Transverse colon (tissue), 4 donors: ENCODE measurements around the gene ALK. TPM values are rescaled to one million over a fixed set of nuclear protein-coding genes. Genes with fewer than 3 reads are reported as not detected.
A peak's percentile ranks its signal among the peaks of the same experiment; 100 is the strongest.

ENCODE experiments used
- DNase-seq: peaks from one replicate; pipeline ENCODE4 v3.0.0-alpha.2; 2019
- H3K27ac ChIP-seq, 4 donors: fragments of 200-600 bp; sonication (generic); 2 replicates each; pipeline ENCODE4 v1.5.1; 2016 to 2018; ENCODE audit warnings: inconsistent platforms in 4 of 4
- H3K27me3 ChIP-seq: fragments of 200-600 bp; sonication (generic); 2 replicates; pipeline ENCODE4 v1.5.1; 2017; ENCODE audit warnings: inconsistent platforms
- H3K36me3 ChIP-seq, 4 donors: fragments of 200-600 bp; sonication (generic); 2 replicates each; pipeline ENCODE4 v1.5.1; 2017 to 2019; ENCODE audit warnings: inconsistent platforms in 4 of 4
- H3K4me1 ChIP-seq, 4 donors: fragments of 200-600 bp; sonication (generic); 2 replicates each; pipeline ENCODE4 v1.5.1; 2017 to 2020; ENCODE audit warnings: inconsistent platforms in 4 of 4
- H3K4me3 ChIP-seq, 4 donors: fragments of 200-600 bp; sonication (generic); 1 replicate in 1 of 4; 2 replicates in 3 of 4; pipeline versions ENCODE4 v1.5.1 to v1.6.1; 2017 to 2019; ENCODE audit warnings: inconsistent platforms in 4 of 4
- H3K9me3 ChIP-seq, 2 donors: fragments of 200-600 bp; sonication (generic); 2 replicates each; pipeline ENCODE4 v1.5.1; 2017 to 2019; ENCODE audit warnings: inconsistent platforms in 2 of 2
- CTCF ChIP-seq, 5 experiments: fragments of 200-600 bp in 3 of 5; fragments of 450-650 bp in 2 of 5; sonication (generic) in 3 of 5; IDR thresholded peaks; 1 replicate in 2 of 5; 2 replicates in 3 of 5; pipeline ENCODE4 v1.5.1; 2016 to 2017; ENCODE audit warnings: antibody characterized with exemption in 5 of 5, inconsistent platforms in 3 of 5, mild to moderate bottlenecking in 2 of 5, moderate library complexity in 1 of 5
- EP300 ChIP-seq: sonication (generic); formaldehyde crosslinking; IDR thresholded peaks from one replicate; pipeline ENCODE4 v1.6.1; 2017; ENCODE audit warnings: antibody characterized with exemption, low read depth
- POLR2A ChIP-seq: fragments of 450-650 bp; IDR thresholded peaks from one replicate; pipeline ENCODE4 v1.6.1; 2016; ENCODE audit warnings: antibody characterized with exemption, mild to moderate bottlenecking, moderate library complexity
- POLR2AphosphoS5 ChIP-seq, 3 donors: sonication (generic); formaldehyde crosslinking; IDR thresholded peaks; one replicate each; pipeline ENCODE4 v1.6.1; 2016; ENCODE audit warnings: antibody characterized with exemption in 3 of 3
- WGBS, 2 donors: methylation state at CpG; one replicate each; pipeline ENCODE4 v1.1.5; 2018; ENCODE audit warnings: low coverage in 1 of 2; 5-methylcytosine and 5-hydroxymethylcytosine counted together
- in situ Hi-C, 4 donors: fragments of 200-750 bp; cut with MboI; loops; one replicate each; pipeline versions ENCODE4 v1.15.0 to v1.15.1; 2017; ENCODE audit warnings: low sequenced_read_pairs in 3 of 4, low pct_ligation_motif_present in 1 of 4, low pct_unique_long_range_greater_than_20kb in 1 of 4
- intact Hi-C: fragments of 100-400 bp; cut with DNase I; formaldehyde crosslinking; loops from one replicate; pipeline ENCODE4 v1.15.1; 2023; ENCODE audit warnings: low total_unique reads
- total RNA-seq, 4 donors: library from RNA; depleted of rRNA; stranded (reverse); fragments of >200 nt; gene quantifications; one replicate each; pipeline ENCODE4 v1.1.0, GENCODE V29; 2016

Gene ALK
- total RNA-seq, 4 donors from 2014 or later: 0.32 to 0.82 TPM; not detected in 2

- TF ChIP-seq CTCF (IDR thresholded peaks at IDR 0.05) (no peak), EP300 (no peak), POLR2AphosphoS5 (IDR thresholded peaks at IDR 0.05) (no peak), POLR2A (no peak)
- intact Hi-C loops: no loop called here
- Histone ChIP-seq H3K4me1 (no peaks in the 10 kb centered on the region), H3K27me3 (no peaks in the 10 kb centered on the region), H3K4me3 (no peak overlapping the region), H3K36me3 (no peaks in the 10 kb centered on the region), H3K27ac (no peak overlapping the region), H3K9me3 (no peaks in the 10 kb centered on the region)
- 60 to 70% methylated on average over 1 to 8 of the region's 8 CpGs for WGBS, 2 donors
- in situ Hi-C loops: no loop called here
- no peak for DNase-seq
Measured at GRCh38 chr2:29936020-29936419, 14.6 kb upstream of the ALK start.

GRCh38 chr2:29931818-29932217 is 10.4 kb upstream of the ALK start:
- intact Hi-C loops (no loop called here), in situ Hi-C loops (no loop called here)
- Histone ChIP-seq H3K36me3 (no peaks in the 10 kb centered on the region), H3K4me1 (no peaks in the 10 kb centered on the region), H3K9me3 (no peaks in the 10 kb centered on the region), H3K27me3 (no peaks in the 10 kb centered on the region), H3K27ac (no peak overlapping the region), H3K4me3 (no peak overlapping the region)
- TF ChIP-seq EP300 (no peak), CTCF (IDR thresholded peaks at IDR 0.05) (no peak), POLR2AphosphoS5 (IDR thresholded peaks at IDR 0.05) (no peak), POLR2A (no peak)
- no peak for DNase-seq
- WGBS, 2 donors: 36% methylated on average over 1 of the region's 1 CpG; no CpG with 5 or more reads in 1 of the 2 donors

- intact Hi-C loops (loop anchor here (10.0 kb wide), 1 partner anchor 152 kb away; no protein-coding TSS in a partner anchor), in situ Hi-C loops (no loop called here)
- no peaks in the 10 kb centered on the region for H3K9me3 ChIP-seq
- peak; percentile 46 for DNase-seq
- H3K36me3 ChIP-seq: no peaks in the 10 kb centered on the region
- H3K27me3 ChIP-seq: peaks cover 55% of the 10 kb centered on the region
- no peak for TF ChIP-seq EP300
- peak; percentile 69 to 95 (median 86) for TF ChIP-seq CTCF (IDR thresholded peaks at IDR 0.05)
- no peak for TF ChIP-seq POLR2AphosphoS5 (IDR thresholded peaks at IDR 0.05)
- no peak for TF ChIP-seq POLR2A
- H3K4me1 ChIP-seq: peaks cover 0 to 22% (median 14%) of the 10 kb centered on the region in 4 donors
- H3K27ac ChIP-seq: no peak overlapping the region
- H3K4me3 ChIP-seq: no peak overlapping the region
- 24 to 33% methylated on average over 2 to 3 of the region's 3 CpGs for WGBS, 2 donors
Measured at GRCh38 chr2:29923110-29923721, 1.8 kb upstream of the ALK start.

- WGBS, 2 donors: 84 to 89% methylated on average over 3 to 4 of the region's 4 CpGs
- intact Hi-C loops (loop anchor here (10.0 kb wide), 1 partner anchor 152 kb away; no protein-coding TSS in a partner anchor), in situ Hi-C loops (no loop called here)
- Histone ChIP-seq H3K9me3 (no peaks in the 10 kb centered on the region), H3K36me3 (no peaks in the 10 kb centered on the region), H3K4me1 (peaks cover 0 to 22% (median 14%) of the 10 kb centered on the region in 4 donors), H3K4me3 (no peak overlapping the region), H3K27ac (no peak overlapping the region), H3K27me3 (peaks cover 61% of the 10 kb centered on the region)
- TF ChIP-seq CTCF (IDR thresholded peaks at IDR 0.05): no peak
- no peak for TF ChIP-seq EP300
- TF ChIP-seq POLR2AphosphoS5 (IDR thresholded peaks at IDR 0.05): no peak
- TF ChIP-seq POLR2A: no peak
- DNase-seq: no peak
Measured at GRCh38 chr2:29922605-29923004, 1.2 kb upstream of the ALK start.
